T47D (cell line): Measurements from ENCODE around the gene TMEM42.
"Not testable (repeated sequence)": the region's sequence is repeated elsewhere in the genome, so short reads cannot be mapped to it uniquely, and the experiment has no call there.

ENCODE experiments used
- DNase-seq, 2 experiments: peaks; one replicate each; pipeline versions ENCODE4 v3.0.0 to v3.0.0-alpha.2; 2011 to 2012; ENCODE audit warnings: low read depth in 1 of 2, low spot score in 1 of 2
- JUND ChIP-seq: IDR thresholded peaks from 2 replicates; pipeline ENCODE4 v1.6.1; 2012; ENCODE audit warnings: low read depth
- in situ Hi-C: cut with HindIII; loops from 2 replicates; pipeline ENCODE4 v1.10.0; 2016; ENCODE audit warnings: low sequenced_read_pairs, low pct_unique_long_range_greater_than_20kb

The TMEM42 gene

GRCh38 chr3:44845528-44846520 is 15.9 kb upstream of the TMEM42 start:
- no peak for DNase-seq
- in situ Hi-C loops = no loop called here

GRCh38 chr3:44848634-44849033 is 13.1 kb upstream of the TMEM42 start:
- no peak for DNase-seq
- TF ChIP-seq JUND = no peak
- in situ Hi-C loops = no loop called here

More at GRCh38 chr3:44845528-44846520, 15.9 kb upstream of the TMEM42 start:
- no peak for TF ChIP-seq JUND

- in situ Hi-C loops, DNase-seq: not testable (repeated sequence)
Measured at GRCh38 chr3:44856663-44857062, 5.0 kb upstream of the TMEM42 start.

GRCh38 chr3:44860117-44860516 is 1.6 kb upstream of the TMEM42 start:
- DNase-seq = no peak
- no peak for TF ChIP-seq JUND

GRCh38 chr3:44862226-44862637 is 520 bp downstream of the TMEM42 start:
- in situ Hi-C loops = no loop called here
- no peak for TF ChIP-seq JUND
- DNase-seq = peak in 1 of 2 experiments; percentile 30

More at GRCh38 chr3:44860117-44860516, 1.6 kb upstream of the TMEM42 start:
- in situ Hi-C loops = no loop called here

- no peak for DNase-seq
- no peak for TF ChIP-seq JUND
- in situ Hi-C loops = no loop called here
Measured at GRCh38 chr3:44865272-44866035, 3.7 kb downstream of the TMEM42 start.

GRCh38 chr3:44867421-44868111 is 5.9 kb downstream of the TMEM42 start:
- DNase-seq = no peak
- in situ Hi-C loops = no loop called here
- no peak for TF ChIP-seq JUND

- peak; percentile 62 to 92 for DNase-seq
- no peak for TF ChIP-seq JUND
- in situ Hi-C loops = no loop called here
Measured at GRCh38 chr3:44870375-44871061, 8.8 kb downstream of the TMEM42 start.

GRCh38 chr3:44874308-44874707 is 12.6 kb downstream of the TMEM42 start, which contains the start of gene TGM4:
TSS of gene TGM4 (plus strand) at chr3:44874608. CDS start at chr3:44874679, 71 bp downstream.
- TF ChIP-seq JUND = no peak
- DNase-seq = no peak
- in situ Hi-C loops = no loop called here

GRCh38 chr3:44875596-44875995 is 13.9 kb downstream of the TMEM42 start:
- no peak for DNase-seq
- in situ Hi-C loops = no loop called here
- no peak for TF ChIP-seq JUND

- no peak for TF ChIP-seq JUND
- in situ Hi-C loops = no loop called here
- no peak for DNase-seq
Measured at GRCh38 chr3:44877333-44877732, 15.6 kb downstream of the TMEM42 start.

GRCh38 chr3:44880284-44880683 is 18.6 kb downstream of the TMEM42 start:
- TF ChIP-seq JUND = no peak
- in situ Hi-C loops = no loop called here
- DNase-seq = no peak
